Naive B cell (primary cell): Measurements from ENCODE around the gene TCP1. TPM values are rescaled to one million over a fixed set of nuclear protein-coding genes. Genes with fewer than 3 reads are reported as not detected.

Experiments used
- ATAC-seq, 2 donors: fragments of 150-1000 bp; cut with Tn5 transposase; 2 replicates each; pipeline ENCODE4 v1.10.0; 2021; ENCODE audit warnings: low read depth in 2 of 2, mild to moderate bottlenecking in 2 of 2, moderate library complexity in 2 of 2
- DNase-seq: peaks from one replicate; pipeline ENCODE4 v3.0.0; 2022
- H3K27ac Mint-ChIP-seq, 6 donors: one replicate each; pipeline ENCODE4 v1.8.0; 2020 to 2022; ENCODE audit warnings: mild to moderate bottlenecking in 6 of 6, mixed read lengths in 6 of 6, moderate library complexity in 5 of 6, inconsistent platforms in 2 of 6
- H3K27me3 Mint-ChIP-seq, 3 donors: one replicate each; pipeline ENCODE4 v1.8.0; 2021 to 2022; ENCODE audit warnings: mixed read lengths in 3 of 3, mild to moderate bottlenecking in 1 of 3
- H3K36me3 Mint-ChIP-seq, 2 donors: one replicate each; pipeline ENCODE4 v1.8.0; 2020 to 2022; ENCODE audit warnings: mixed read lengths in 2 of 2, inconsistent platforms in 1 of 2, mild to moderate bottlenecking in 1 of 2
- H3K4me1 Mint-ChIP-seq, 3 donors: one replicate each; pipeline ENCODE4 v1.8.0; 2020 to 2022; ENCODE audit warnings: mixed read lengths in 3 of 3, inconsistent platforms in 1 of 3, mild to moderate bottlenecking in 1 of 3, moderate library complexity in 1 of 3
- H3K4me3 Mint-ChIP-seq, 8 donors: one replicate each; pipeline ENCODE4 v1.8.0; 2020 to 2022; ENCODE audit warnings: mild to moderate bottlenecking in 8 of 8, mixed read lengths in 8 of 8, moderate library complexity in 8 of 8, inconsistent platforms in 2 of 8
- H3K9me3 Mint-ChIP-seq, 7 donors: one replicate each; pipeline ENCODE4 v1.8.0; 2020 to 2022; ENCODE audit warnings: mixed read lengths in 7 of 7, mild to moderate bottlenecking in 5 of 7, inconsistent platforms in 2 of 7, moderate library complexity in 1 of 7
- polyA plus RNA-seq, 6 donors: library from polyadenylated mRNA; unstranded; fragments of 300-500 nt; fragmentation: Illumina TruSeq; gene quantifications; one replicate each; pipeline ENCODE4 v1.2.3, GENCODE V29; 2021; ENCODE audit warnings: low read depth in 6 of 6

Gene TCP1
- polyA plus RNA-seq = 10 to 100 TPM; 69.6 to 86.2 (median 73.3) TPM

- H3K4me3 Mint-ChIP-seq = peak within 1 kb of the TSS; percentile 94 to 100 (median 98)
- H3K27me3 Mint-ChIP-seq = no peaks in the 10 kb centered on the region
- ATAC-seq (peak; percentile 72 to 77), DNase-seq (peak; percentile 97)
- H3K36me3 Mint-ChIP-seq = peaks cover 0 to 5% of the 10 kb centered on the region in 2 donors
- H3K4me1 Mint-ChIP-seq = peaks cover 22 to 52% (median 46%) of the 10 kb centered on the region in 3 donors
- peak within 1 kb of the TSS; percentile 94 to 98 (median 97) for H3K27ac Mint-ChIP-seq
- H3K9me3 Mint-ChIP-seq = no peaks in the 10 kb centered on the region
Measured at GRCh38 chr6:159789377-159790148, at the start of gene TCP1. Gene TCP1 (minus strand): TSS chr6:159789602. CDS start chr6:159789468, 134 bp downstream.

- no peak overlapping the region for H3K4me3 Mint-ChIP-seq
- peaks cover 14 to 34% (median 20%) of the 10 kb centered on the region in 3 donors for H3K27me3 Mint-ChIP-seq
- H3K27ac Mint-ChIP-seq = no peak overlapping the region
- no peaks in the 10 kb centered on the region for H3K4me1 Mint-ChIP-seq
- H3K9me3 Mint-ChIP-seq = no peaks in the 10 kb centered on the region
- ATAC-seq (no peak), DNase-seq (no peak)
- no peaks in the 10 kb centered on the region for H3K36me3 Mint-ChIP-seq
Measured at GRCh38 chr6:159838020-159838744, 48.8 kb upstream of the TCP1 start.

- Mint-ChIP-seq H3K4me3 (no peak overlapping the region), H3K27ac (peak overlapping the region in 1 of 6 donors; percentile 68), H3K36me3 (no peaks in the 10 kb centered on the region), H3K4me1 (no peaks in the 10 kb centered on the region), H3K27me3 (peaks cover 14 to 34% (median 20%) of the 10 kb centered on the region in 3 donors), H3K9me3 (no peaks in the 10 kb centered on the region)
- DNase-seq (no peak), ATAC-seq (no peak)
Measured at GRCh38 chr6:159837511-159837910, 48.1 kb upstream of the TCP1 start.

- no peak for ATAC-seq
Measured at GRCh38 chr6:159836718-159837490, 47.5 kb upstream of the TCP1 start.

GRCh38 chr6:159833997-159834603, 44.7 kb upstream of the TCP1 start:
- peaks cover 5 to 40% (median 13%) of the 10 kb centered on the region in 3 donors for H3K27me3 Mint-ChIP-seq
- H3K9me3 Mint-ChIP-seq = no peaks in the 10 kb centered on the region
- H3K27ac Mint-ChIP-seq = peak overlapping the region in 1 of 6 donors; percentile 13
- DNase-seq (no peak), ATAC-seq (no peak)
- H3K4me3 Mint-ChIP-seq = no peak overlapping the region
- H3K4me1 Mint-ChIP-seq = peaks cover 10 to 15% (median 15%) of the 10 kb centered on the region in 3 donors
- no peaks in the 10 kb centered on the region for H3K36me3 Mint-ChIP-seq

More at GRCh38 chr6:159836718-159837490, 47.5 kb upstream of the TCP1 start:
- H3K27me3 Mint-ChIP-seq = peaks cover 14 to 34% (median 20%) of the 10 kb centered on the region in 3 donors
- H3K4me1 Mint-ChIP-seq = no peaks in the 10 kb centered on the region
- H3K9me3 Mint-ChIP-seq = no peaks in the 10 kb centered on the region
- no peak overlapping the region for H3K4me3 Mint-ChIP-seq
- peak overlapping the region in 1 of 6 donors; percentile 68 for H3K27ac Mint-ChIP-seq
- DNase-seq = no peak
- H3K36me3 Mint-ChIP-seq = no peaks in the 10 kb centered on the region

- peaks cover 10 to 20% (median 15%) of the 10 kb centered on the region in 3 donors for H3K4me1 Mint-ChIP-seq
- no peak overlapping the region for H3K4me3 Mint-ChIP-seq
- peak overlapping the region in 1 of 6 donors; percentile 13 for H3K27ac Mint-ChIP-seq
Measured at GRCh38 chr6:159833556-159833955, 44.2 kb upstream of the TCP1 start.

GRCh38 chr6:159832946-159833345, 43.5 kb upstream of the TCP1 start:
- Mint-ChIP-seq H3K4me1 (peaks cover 10 to 20% (median 15%) of the 10 kb centered on the region in 3 donors), H3K9me3 (no peaks in the 10 kb centered on the region), H3K36me3 (no peaks in the 10 kb centered on the region), H3K4me3 (no peak overlapping the region), H3K27me3 (peaks cover 5 to 34% (median 13%) of the 10 kb centered on the region in 3 donors), H3K27ac (no peak overlapping the region)
- no peak for ATAC-seq
- no peak for DNase-seq

More at GRCh38 chr6:159833556-159833955, 44.2 kb upstream of the TCP1 start:
- ATAC-seq (no peak), DNase-seq (no peak)
- Mint-ChIP-seq H3K36me3 (no peaks in the 10 kb centered on the region), H3K9me3 (no peaks in the 10 kb centered on the region), H3K27me3 (peaks cover 5 to 38% (median 13%) of the 10 kb centered on the region in 3 donors)

GRCh38 chr6:159831373-159831679, 41.9 kb upstream of the TCP1 start:
- Mint-ChIP-seq H3K27me3 (peaks cover 0 to 22% (median 2%) of the 10 kb centered on the region in 3 donors), H3K4me1 (peaks cover 10 to 20% (median 15%) of the 10 kb centered on the region in 3 donors), H3K9me3 (no peaks in the 10 kb centered on the region), H3K4me3 (peak overlapping the region in 1 of 8 donors; percentile 53), H3K36me3 (no peaks in the 10 kb centered on the region), H3K27ac (no peak overlapping the region)
- DNase-seq (no peak), ATAC-seq (no peak)

- H3K27ac Mint-ChIP-seq = peak overlapping the region in 1 of 6 donors; percentile 43
- peaks cover 10 to 20% (median 15%) of the 10 kb centered on the region in 3 donors for H3K4me1 Mint-ChIP-seq
Measured at GRCh38 chr6:159830501-159831372, 41.3 kb upstream of the TCP1 start.

GRCh38 chr6:159829526-159829925, 40.1 kb upstream of the TCP1 start:
- peaks cover 0 to 20% (median 0%) of the 10 kb centered on the region in 3 donors for H3K27me3 Mint-ChIP-seq
- ATAC-seq (no peak), DNase-seq (no peak)
- no peaks in the 10 kb centered on the region for H3K36me3 Mint-ChIP-seq
- H3K4me1 Mint-ChIP-seq = peaks cover 10 to 20% (median 15%) of the 10 kb centered on the region in 3 donors
- H3K27ac Mint-ChIP-seq = peak overlapping the region in 3 of 6 donors; percentile 30 to 75 (median 39)
- H3K4me3 Mint-ChIP-seq = peak overlapping the region in 3 of 8 donors; percentile 30 to 60 (median 41)
- no peaks in the 10 kb centered on the region for H3K9me3 Mint-ChIP-seq

More at GRCh38 chr6:159830501-159831372, 41.3 kb upstream of the TCP1 start:
- peaks cover 0 to 20% (median 0%) of the 10 kb centered on the region in 3 donors for H3K27me3 Mint-ChIP-seq
- H3K36me3 Mint-ChIP-seq = no peaks in the 10 kb centered on the region
- DNase-seq (no peak), ATAC-seq (no peak)
- peak overlapping the region in 1 of 8 donors; percentile 3 for H3K4me3 Mint-ChIP-seq
- H3K9me3 Mint-ChIP-seq = no peaks in the 10 kb centered on the region

GRCh38 chr6:159828074-159828473, 38.7 kb upstream of the TCP1 start:
- Mint-ChIP-seq H3K36me3 (peaks cover 3 to 9% of the 10 kb centered on the region in 2 donors), H3K4me1 (peaks cover 11 to 20% (median 15%) of the 10 kb centered on the region in 3 donors), H3K4me3 (no peak overlapping the region), H3K27ac (peak overlapping the region in 1 of 6 donors; percentile 47), H3K27me3 (peaks cover 0 to 23% (median 5%) of the 10 kb centered on the region in 3 donors), H3K9me3 (peaks cover 0 to 3% (median 0%) of the 10 kb centered on the region in 7 donors)
- DNase-seq (no peak), ATAC-seq (no peak)
